ENCODE data around the gene STRADA. TPM values are rescaled to one million over a fixed set of nuclear protein-coding genes. Genes with fewer than 3 reads are reported as not detected.
A peak's percentile ranks its signal among the peaks of the same experiment; 100 is the strongest.

Gene STRADA, protein sequence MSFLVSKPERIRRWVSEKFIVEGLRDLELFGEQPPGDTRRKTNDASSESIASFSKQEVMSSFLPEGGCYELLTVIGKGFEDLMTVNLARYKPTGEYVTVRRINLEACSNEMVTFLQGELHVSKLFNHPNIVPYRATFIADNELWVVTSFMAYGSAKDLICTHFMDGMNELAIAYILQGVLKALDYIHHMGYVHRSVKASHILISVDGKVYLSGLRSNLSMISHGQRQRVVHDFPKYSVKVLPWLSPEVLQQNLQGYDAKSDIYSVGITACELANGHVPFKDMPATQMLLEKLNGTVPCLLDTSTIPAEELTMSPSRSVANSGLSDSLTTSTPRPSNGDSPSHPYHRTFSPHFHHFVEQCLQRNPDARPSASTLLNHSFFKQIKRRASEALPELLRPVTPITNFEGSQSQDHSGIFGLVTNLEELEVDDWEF
- total RNA-seq, result 42.9 and 50.6 TPM in 2 replicates
- long read RNA-seq, transcript STRADA-208 (2 exons, 2,788 nt), result major isoform, 9 of 22 reads
- long read RNA-seq, partial matches to known transcripts, result 4 of 22 reads
- long read RNA-seq, other reads (novel, unspliced or antisense), result 2 of 22 reads

DNA sequence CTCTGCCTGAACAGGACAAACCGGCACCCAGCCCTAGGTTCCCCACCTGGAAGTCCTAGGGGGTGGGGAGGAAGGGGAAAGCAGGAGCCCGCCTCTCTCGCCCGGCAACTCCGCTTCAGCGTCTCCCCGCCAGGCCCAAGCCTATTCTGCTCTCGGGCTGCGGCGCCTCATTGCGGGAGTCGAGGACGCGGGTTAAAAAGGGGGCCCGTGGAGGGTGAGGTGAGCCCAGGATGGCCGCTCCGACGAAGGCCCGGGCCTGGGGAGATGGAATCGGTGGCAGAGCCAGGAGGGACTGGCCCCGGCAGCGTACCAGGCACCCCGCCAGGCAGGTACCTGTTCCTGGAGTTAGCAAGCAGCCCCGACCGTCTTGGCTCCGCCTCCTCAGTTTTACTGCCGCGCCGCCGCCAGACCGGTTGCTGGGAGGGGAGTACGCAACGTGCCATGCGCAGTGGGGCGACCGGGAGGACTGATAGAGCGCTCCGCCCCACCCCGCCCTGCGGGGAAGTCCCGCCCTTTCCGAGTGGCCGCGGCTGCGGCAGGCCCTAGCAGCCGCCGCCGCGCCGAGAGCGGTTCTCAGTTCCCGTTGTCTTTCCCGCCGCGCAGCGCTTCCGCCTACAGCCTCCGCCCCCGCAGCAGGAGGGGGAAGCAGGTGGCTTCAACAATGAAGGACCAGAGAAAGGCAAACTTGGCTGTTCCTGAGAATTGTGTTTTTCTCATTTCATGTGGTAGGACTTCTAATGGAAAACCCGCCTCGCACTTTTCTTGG is at the start of gene STRADA:
Gene STRADA, minus strand, starts transcription at position 392 of the 766 bp plus-strand sequence. CDS start 13,430 bp downstream, outside the sequence.
- TF ChIP-seq, protein P1, sequence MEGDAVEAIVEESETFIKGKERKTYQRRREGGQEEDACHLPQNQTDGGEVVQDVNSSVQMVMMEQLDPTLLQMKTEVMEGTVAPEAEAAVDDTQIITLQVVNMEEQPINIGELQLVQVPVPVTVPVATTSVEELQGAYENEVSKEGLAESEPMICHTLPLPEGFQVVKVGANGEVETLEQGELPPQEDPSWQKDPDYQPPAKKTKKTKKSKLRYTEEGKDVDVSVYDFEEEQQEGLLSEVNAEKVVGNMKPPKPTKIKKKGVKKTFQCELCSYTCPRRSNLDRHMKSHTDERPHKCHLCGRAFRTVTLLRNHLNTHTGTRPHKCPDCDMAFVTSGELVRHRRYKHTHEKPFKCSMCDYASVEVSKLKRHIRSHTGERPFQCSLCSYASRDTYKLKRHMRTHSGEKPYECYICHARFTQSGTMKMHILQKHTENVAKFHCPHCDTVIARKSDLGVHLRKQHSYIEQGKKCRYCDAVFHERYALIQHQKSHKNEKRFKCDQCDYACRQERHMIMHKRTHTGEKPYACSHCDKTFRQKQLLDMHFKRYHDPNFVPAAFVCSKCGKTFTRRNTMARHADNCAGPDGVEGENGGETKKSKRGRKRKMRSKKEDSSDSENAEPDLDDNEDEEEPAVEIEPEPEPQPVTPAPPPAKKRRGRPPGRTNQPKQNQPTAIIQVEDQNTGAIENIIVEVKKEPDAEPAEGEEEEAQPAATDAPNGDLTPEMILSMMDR (IDR thresholded peaks at IDR 0.05), result no peak
- Mint-ChIP-seq H3K36me3 (ENCODE audit: unreplicated experiment) (peaks cover 10% of the 10 kb centered on the region), H3K4me1 (ENCODE audit: unreplicated experiment) (peaks cover 19% of the 10 kb centered on the region), H3K4me3 (ENCODE audit: unreplicated experiment) (peak within 1 kb of the TSS; percentile 90), H3K9me3 (ENCODE audit: unreplicated experiment) (no peaks in the 10 kb centered on the region), H3K27ac (ENCODE audit: unreplicated experiment) (peak within 1 kb of the TSS; percentile 94), H3K27me3 (ENCODE audit: unreplicated experiment) (no peaks in the 10 kb centered on the region)
- peak; percentile 99 for DNase-seq (ENCODE audit: extremely low spot score, unreplicated experiment)

DNA sequence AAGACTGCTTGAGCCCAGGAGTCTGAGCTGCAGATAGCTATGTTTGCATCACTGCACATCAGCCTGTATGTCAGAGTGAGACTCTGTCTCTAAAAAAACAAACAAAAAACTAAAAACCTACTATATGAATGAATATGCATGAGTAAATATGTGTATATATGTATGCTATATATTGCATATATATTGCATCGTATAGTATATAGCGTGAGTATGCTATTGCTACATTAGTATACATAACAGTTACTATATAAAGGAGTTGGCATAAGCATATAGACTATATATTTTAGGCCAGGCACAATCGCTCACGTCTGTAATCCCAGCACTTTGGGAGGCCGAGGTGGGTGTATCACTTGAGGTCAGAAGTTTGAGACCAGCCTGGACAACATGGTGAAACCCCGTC is 48.5 kb upstream of the STRADA start:
- H3K4me1 Mint-ChIP-seq (ENCODE audit: unreplicated experiment), result peaks cover 7% of the 10 kb centered on the region
- no peaks in the 10 kb centered on the region for H3K27me3 Mint-ChIP-seq (ENCODE audit: unreplicated experiment)
- H3K4me3 Mint-ChIP-seq (ENCODE audit: unreplicated experiment), result no peak overlapping the region
- TF ChIP-seq, protein P1 (IDR thresholded peaks at IDR 0.05), result no peak
- DNase-seq (ENCODE audit: extremely low spot score, unreplicated experiment), result no peak
- peak overlapping the region; percentile 34 for H3K27ac Mint-ChIP-seq (ENCODE audit: unreplicated experiment)
- peaks cover 35% of the 10 kb centered on the region for H3K36me3 Mint-ChIP-seq (ENCODE audit: unreplicated experiment)
- no peaks in the 10 kb centered on the region for H3K9me3 Mint-ChIP-seq (ENCODE audit: unreplicated experiment)

DNA sequence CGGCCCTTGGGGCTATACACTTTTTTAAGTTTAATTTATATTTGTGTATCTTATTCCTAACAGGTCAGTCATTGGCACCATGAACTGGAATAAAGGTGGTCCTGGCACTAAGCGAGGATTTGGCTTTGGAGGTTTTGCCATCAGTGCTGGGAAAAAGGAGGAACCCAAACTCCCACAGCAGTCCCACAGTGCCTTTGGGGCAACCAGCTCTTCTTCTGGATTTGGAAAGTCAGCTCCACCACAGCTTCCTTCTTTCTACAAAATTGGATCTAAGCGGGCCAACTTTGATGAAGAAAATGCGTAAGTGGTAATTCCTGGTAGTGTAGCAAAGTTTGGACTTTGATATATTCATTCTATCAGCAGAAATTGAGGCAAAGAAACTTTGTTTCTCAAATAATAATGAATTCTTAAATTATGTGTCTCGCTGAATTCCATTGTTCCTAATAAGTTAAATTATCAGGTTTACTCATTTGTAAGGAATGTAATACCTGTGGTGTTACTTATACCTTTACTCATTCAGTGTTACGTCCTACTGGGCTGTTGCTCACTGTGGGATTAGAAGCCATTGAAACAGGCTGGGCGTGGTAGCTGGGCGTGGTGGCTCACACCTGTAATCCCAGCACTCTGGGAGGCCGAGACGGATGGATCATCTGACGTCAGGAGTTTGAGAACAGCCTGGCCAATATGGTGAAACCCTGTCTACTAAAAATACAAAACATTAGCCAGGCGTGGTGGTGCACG is 45.5 kb upstream of the STRADA start:
- Mint-ChIP-seq H3K4me3 (ENCODE audit: unreplicated experiment) (no peak overlapping the region), H3K9me3 (ENCODE audit: unreplicated experiment) (no peaks in the 10 kb centered on the region), H3K27ac (ENCODE audit: unreplicated experiment) (no peak overlapping the region), H3K36me3 (ENCODE audit: unreplicated experiment) (peaks cover 18% of the 10 kb centered on the region), H3K27me3 (ENCODE audit: unreplicated experiment) (no peaks in the 10 kb centered on the region), H3K4me1 (ENCODE audit: unreplicated experiment) (peaks cover 7% of the 10 kb centered on the region)
- DNase-seq (ENCODE audit: extremely low spot score, unreplicated experiment), result no peak
- TF ChIP-seq, protein P1 (IDR thresholded peaks at IDR 0.05), result no peak

DNA sequence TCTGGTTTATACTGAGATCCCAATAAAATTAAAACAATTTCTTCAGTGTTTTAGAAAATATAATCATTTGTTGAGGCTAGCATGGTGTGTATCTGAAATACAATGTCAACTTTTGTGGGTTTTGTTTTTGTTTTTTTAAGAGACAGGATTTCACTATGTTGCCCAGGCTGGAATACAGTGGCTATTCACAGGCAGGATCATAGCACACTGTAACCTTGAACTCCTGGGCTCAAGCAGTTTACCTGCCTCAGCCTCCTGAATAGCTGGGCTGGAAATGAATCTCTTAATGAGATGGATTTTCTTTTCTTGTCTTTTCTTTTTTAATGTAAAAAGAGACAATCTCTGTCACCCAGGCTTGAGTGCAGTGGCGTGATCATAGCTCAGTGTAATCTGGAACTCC is 44.5 kb upstream of the STRADA start:
- Mint-ChIP-seq H3K4me1 (ENCODE audit: unreplicated experiment) (peaks cover 7% of the 10 kb centered on the region), H3K4me3 (ENCODE audit: unreplicated experiment) (no peak overlapping the region), H3K27ac (ENCODE audit: unreplicated experiment) (no peak overlapping the region), H3K9me3 (ENCODE audit: unreplicated experiment) (no peaks in the 10 kb centered on the region), H3K27me3 (ENCODE audit: unreplicated experiment) (no peaks in the 10 kb centered on the region), H3K36me3 (ENCODE audit: unreplicated experiment) (peaks cover 18% of the 10 kb centered on the region)
- TF ChIP-seq, protein P1 (IDR thresholded peaks at IDR 0.05), result no peak
- DNase-seq (ENCODE audit: extremely low spot score, unreplicated experiment), result no peak
